ENCODE results near the gene PRC1.

GRCh38 chr15:90981681-90982080 is 12.7 kb downstream of the PRC1 start:
- TF ChIP-seq POLR2AphosphoS5 (IDR thresholded peaks at IDR 0.05) (no peak), EZH2 (IDR thresholded peaks at IDR 0.05; ENCODE audit: borderline replicate concordance, insufficient read depth, low read length, poor library complexity, severe bottlenecking) (no peak), CTCF (IDR thresholded peaks at IDR 0.05; ENCODE audit: poor library complexity, severe bottlenecking) (no peak), EP300 (conservative IDR thresholded peaks at IDR 0.05; ENCODE audit: poor library complexity, severe bottlenecking) (no peak)

Data from neural cell (in vitro differentiated cells).